A673 (cell line): Measurements from ENCODE around the gene MAST3. TPM values are rescaled to one million over a fixed set of nuclear protein-coding genes. Genes with fewer than 3 reads are reported as not detected.

ENCODE experiments used
- BruUV-seq: library from RNA; stranded (reverse); fragments of 400-500 nt; replicated peaks from 2 replicates; lab custom pipeline; 2021; lab: Mats Ljungman, UMichigan
- CTCF ChIA-PET: fragments of 300-600 bp; sonication (Branson Sonifier 250); formaldehyde crosslinking; loops from one replicate; lab custom pipeline; 2022; ENCODE audit warnings: antibody characterized with exemption; lab: Charles Lee
- POLR2A ChIA-PET: fragments of 300-600 bp; sonication (Branson Sonifier 250); formaldehyde crosslinking; loops from one replicate; lab custom pipeline; 2022; ENCODE audit warnings: antibody characterized with exemption; ENCODE audit not compliant: low non-redundant PET; lab: Charles Lee
- DNase-seq: peaks from one replicate; pipeline ENCODE4 v3.0.0-alpha.2; 2015; ENCODE audit warnings: low spot score
- H3K27ac ChIP-seq: fragments of 200-600 bp; sonication (generic); 2 replicates; pipeline ENCODE4 v1.5.1; 2016; ENCODE audit warnings: mixed run types, low read depth, mild to moderate bottlenecking, mixed read lengths, antibody characterized with exemption, low read length; ENCODE audit not compliant: poor library complexity, severe bottlenecking
- H3K27me3 ChIP-seq: fragments of 200-600 bp; sonication (generic); replicated peaks from 2 replicates; pipeline ENCODE4 v1.6.1; 2017; ENCODE audit warnings: mixed run types, low read depth, mild to moderate bottlenecking, mixed read lengths, antibody characterized with exemption, low read length; ENCODE audit not compliant: insufficient read depth, poor library complexity
- H3K36me3 ChIP-seq: fragments of 200-600 bp; sonication (generic); 2 replicates; pipeline ENCODE4 v1.6.1; 2016; ENCODE audit warnings: mixed run types, mild to moderate bottlenecking, mixed read lengths, antibody characterized with exemption, low read length; ENCODE audit not compliant: insufficient read depth, poor library complexity, severe bottlenecking
- H3K4me1 ChIP-seq: fragments of 200-600 bp; sonication (generic); 2 replicates; pipeline ENCODE4 v1.6.1; 2017; ENCODE audit warnings: mixed run types, mild to moderate bottlenecking, mixed read lengths, antibody characterized with exemption, low read length; ENCODE audit not compliant: insufficient read depth, poor library complexity, severe bottlenecking
- H3K4me3 ChIP-seq: fragments of 200-600 bp; sonication (generic); 2 replicates; pipeline ENCODE4 v1.5.1; 2016; ENCODE audit warnings: low read depth, mixed run types, mild to moderate bottlenecking, mixed read lengths, low read length; ENCODE audit not compliant: poor library complexity, severe bottlenecking
- H3K9me3 ChIP-seq: fragments of 200-600 bp; sonication (generic); 2 replicates; pipeline ENCODE4 v1.6.1; 2016; ENCODE audit warnings: mixed run types, low read depth, mild to moderate bottlenecking, mixed read lengths, antibody characterized with exemption, low read length; ENCODE audit not compliant: poor library complexity, severe bottlenecking
- EZH2 ChIP-seq: fragments of 200-600 bp; sonication (generic); IDR thresholded peaks from 2 replicates; pipeline ENCODE4 v1.6.1; 2017; ENCODE audit warnings: borderline replicate concordance, low read depth, mild to moderate bottlenecking, mixed read lengths, antibody characterized with exemption, low read length; ENCODE audit not compliant: poor library complexity, severe bottlenecking
- intact Hi-C: fragments of 100-400 bp; cut with micrococcal nuclease; formaldehyde crosslinking; loops from one replicate; pipeline ENCODE4 v1.10.0; 2022; ENCODE audit not compliant: unreplicated experiment
- total RNA-seq: library from RNA; stranded (reverse); gene quantifications from 2 replicates; pipeline ENCODE4 v1.2.3, GENCODE V29; 2021
- TF ChIP-seq, protein P1 (sequence below): fragments of 300-800, 200-600 bp; sonication (generic); conservative IDR thresholded peaks from 2 replicates; pipeline ENCODE4 v1.5.1; 2017; ENCODE audit warnings: low read depth, mild to moderate bottlenecking, antibody characterized with exemption, low read length, moderate library complexity, mixed read lengths

MAST3 gene
- total RNA-seq, 1 experiment from 2014 or later = 5.1 TPM

DNA sequence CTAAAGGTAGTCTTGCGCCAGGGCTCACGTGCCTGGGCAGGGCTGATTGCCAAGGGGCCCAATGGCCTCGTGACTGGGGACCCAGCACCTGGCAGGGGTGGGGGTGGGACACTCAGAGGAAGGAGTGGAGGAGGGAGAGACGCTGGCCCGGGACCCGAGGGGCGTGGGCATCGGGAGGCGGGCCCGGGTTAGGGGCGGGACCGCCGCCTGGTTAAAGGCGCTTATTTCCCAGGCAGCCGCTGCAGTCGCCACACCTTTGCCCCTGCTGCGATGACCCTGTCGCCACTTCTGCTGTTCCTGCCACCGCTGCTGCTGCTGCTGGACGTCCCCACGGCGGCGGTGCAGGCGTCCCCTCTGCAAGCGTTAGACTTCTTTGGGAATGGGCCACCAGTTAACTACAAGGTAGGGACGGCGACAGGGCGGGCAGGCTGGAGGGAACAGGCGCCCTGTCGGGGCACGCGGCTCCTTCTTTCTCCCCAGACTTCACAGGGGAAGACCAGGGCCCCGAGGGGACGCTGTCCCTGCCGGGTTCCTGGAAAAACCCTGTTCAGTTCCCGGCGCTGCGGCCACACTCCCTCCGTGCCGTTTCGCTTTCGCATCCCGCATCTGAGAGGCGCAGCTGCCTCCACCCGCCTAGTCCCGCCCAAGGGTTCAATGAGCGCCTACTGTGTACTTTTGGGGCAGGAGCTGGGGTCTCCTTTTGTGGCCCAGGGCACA, 76.2 kb downstream of the MAST3 start, which contains the start of gene IFI30:
IFI30 (plus strand) TSS at position 242 of the 717 bp plus-strand sequence; CDS start at position 271, 29 bp downstream.
- no TSS peak for BruUV-seq
- peak within 1 kb of the TSS; percentile 53 for H3K4me3 ChIP-seq
- POLR2A ChIA-PET = no interaction called here

DNA sequence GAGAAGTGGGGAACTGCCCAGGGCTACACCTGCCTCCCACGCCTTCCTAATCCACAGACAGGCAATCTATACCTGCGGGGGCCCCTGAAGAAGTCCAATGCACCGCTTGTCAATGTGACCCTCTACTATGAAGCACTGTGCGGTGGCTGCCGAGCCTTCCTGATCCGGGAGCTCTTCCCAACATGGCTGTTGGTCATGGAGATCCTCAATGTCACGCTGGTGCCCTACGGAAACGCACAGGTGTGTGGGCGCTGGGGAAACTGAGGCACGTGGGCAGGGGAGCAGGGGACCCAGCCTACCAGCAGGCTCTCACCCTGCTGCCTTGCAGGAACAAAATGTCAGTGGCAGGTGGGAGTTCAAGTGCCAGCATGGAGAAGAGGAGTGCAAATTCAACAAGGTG, 77.4 kb downstream of the MAST3 start:
- no peak for DNase-seq
- BruUV-seq = no TSS peak
- no peaks in the 10 kb centered on the region for H3K27me3 ChIP-seq
- no peaks in the 10 kb centered on the region for H3K4me1 ChIP-seq
- POLR2A ChIA-PET = no interaction called here
- CTCF ChIA-PET = no interaction called here
- no peak for TF ChIP-seq EZH2
- TF ChIP-seq, protein P1, sequence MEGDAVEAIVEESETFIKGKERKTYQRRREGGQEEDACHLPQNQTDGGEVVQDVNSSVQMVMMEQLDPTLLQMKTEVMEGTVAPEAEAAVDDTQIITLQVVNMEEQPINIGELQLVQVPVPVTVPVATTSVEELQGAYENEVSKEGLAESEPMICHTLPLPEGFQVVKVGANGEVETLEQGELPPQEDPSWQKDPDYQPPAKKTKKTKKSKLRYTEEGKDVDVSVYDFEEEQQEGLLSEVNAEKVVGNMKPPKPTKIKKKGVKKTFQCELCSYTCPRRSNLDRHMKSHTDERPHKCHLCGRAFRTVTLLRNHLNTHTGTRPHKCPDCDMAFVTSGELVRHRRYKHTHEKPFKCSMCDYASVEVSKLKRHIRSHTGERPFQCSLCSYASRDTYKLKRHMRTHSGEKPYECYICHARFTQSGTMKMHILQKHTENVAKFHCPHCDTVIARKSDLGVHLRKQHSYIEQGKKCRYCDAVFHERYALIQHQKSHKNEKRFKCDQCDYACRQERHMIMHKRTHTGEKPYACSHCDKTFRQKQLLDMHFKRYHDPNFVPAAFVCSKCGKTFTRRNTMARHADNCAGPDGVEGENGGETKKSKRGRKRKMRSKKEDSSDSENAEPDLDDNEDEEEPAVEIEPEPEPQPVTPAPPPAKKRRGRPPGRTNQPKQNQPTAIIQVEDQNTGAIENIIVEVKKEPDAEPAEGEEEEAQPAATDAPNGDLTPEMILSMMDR = no peak
- no peaks in the 10 kb centered on the region for H3K9me3 ChIP-seq
- H3K4me3 ChIP-seq = no peak overlapping the region
- no peaks in the 10 kb centered on the region for H3K36me3 ChIP-seq
- intact Hi-C loops = no loop called here
- no peak overlapping the region for H3K27ac ChIP-seq

More for the DNA sequence above, 76.2 kb downstream of the MAST3 start, which contains the start of gene IFI30:
- Histone ChIP-seq H3K27me3 (no peaks in the 10 kb centered on the region), H3K27ac (no peak within 1 kb of the TSS), H3K36me3 (no peaks in the 10 kb centered on the region), H3K9me3 (no peaks in the 10 kb centered on the region), H3K4me1 (no peaks in the 10 kb centered on the region)
- DNase-seq = peak; percentile 48
- no peak for TF ChIP-seq EZH2
- TF ChIP-seq, protein P1 = no peak
- intact Hi-C loops = no loop called here
- CTCF ChIA-PET = no interaction called here

DNA sequence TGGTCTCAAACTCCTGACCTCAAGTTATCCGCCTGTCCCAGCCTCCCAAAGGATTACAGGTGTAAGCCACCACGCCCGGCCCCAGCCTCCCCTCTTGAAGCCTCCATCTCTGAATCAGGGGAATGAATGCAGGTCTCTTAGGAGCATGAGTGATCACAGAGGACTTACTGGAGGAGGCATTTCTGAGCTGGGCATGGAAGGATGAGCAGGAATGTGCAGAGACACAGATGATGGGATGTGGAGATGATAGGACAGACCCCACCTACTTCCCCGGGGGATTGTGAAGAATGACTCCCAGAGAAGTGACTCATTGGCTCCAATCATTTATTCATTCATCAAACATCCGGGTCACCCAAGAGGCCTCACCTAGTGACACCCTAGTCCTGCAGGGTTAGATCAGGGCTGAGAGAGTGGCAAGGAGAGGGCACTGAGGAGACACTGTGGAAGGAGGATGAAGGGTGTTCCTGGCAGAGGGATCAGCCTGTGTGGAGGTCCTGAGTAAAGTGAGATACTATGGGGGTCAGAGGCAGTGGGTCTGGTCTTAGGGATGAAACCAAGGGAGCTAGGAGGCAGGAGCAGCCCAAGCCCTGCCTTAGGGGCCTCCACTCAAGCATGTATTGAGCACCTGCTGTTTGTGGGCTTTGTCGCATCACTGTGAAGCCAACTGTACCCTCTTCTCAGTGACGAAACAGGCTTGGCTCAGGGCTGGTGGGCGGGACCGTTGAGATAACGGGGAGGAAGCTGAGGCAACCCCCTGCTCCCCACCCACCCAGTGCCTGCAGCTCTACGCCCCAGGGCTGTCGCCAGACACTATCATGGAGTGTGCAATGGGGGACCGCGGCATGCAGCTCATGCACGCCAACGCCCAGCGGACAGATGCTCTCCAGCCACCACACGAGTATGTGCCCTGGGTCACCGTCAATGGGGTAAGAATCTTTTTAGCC, 79.1 kb downstream of the MAST3 start:
- CTCF ChIA-PET = no interaction called here
- POLR2A ChIA-PET = no interaction called here
- Histone ChIP-seq H3K27ac (no peak overlapping the region), H3K9me3 (no peaks in the 10 kb centered on the region), H3K4me1 (no peaks in the 10 kb centered on the region), H3K36me3 (no peaks in the 10 kb centered on the region), H3K4me3 (no peak overlapping the region), H3K27me3 (no peaks in the 10 kb centered on the region)
- no peak for DNase-seq
- TF ChIP-seq, protein P1 = no peak
- no peak for TF ChIP-seq EZH2
- BruUV-seq = no TSS peak
- intact Hi-C loops = no loop called here
